Kidney (tissue), 14 donors: ENCODE results near the gene GRAMD2A. TPM values are rescaled to one million over a fixed set of nuclear protein-coding genes. Genes with fewer than 3 reads are reported as not detected.
A peak's percentile ranks its signal among the peaks of the same experiment; 100 is the strongest.

Experiments used
- DNase-seq, 5 donors: peaks; one replicate each; pipeline ENCODE4 v3.0.0-alpha.2; 2013 to 2020
- FAIRE-seq: peaks from 2 replicates; lab custom pipeline; 2012; peaks lifted over from hg19 to GRCh38; lab: Jason Lieb, UNC
- H3K27ac ChIP-seq, 2 donors: one replicate each; pipeline ENCODE4 v1.7.0; 2013; ENCODE audit warnings: low read depth in 2 of 2, low read length in 2 of 2, inconsistent platforms in 1 of 2
- H3K27me3 ChIP-seq: one replicate; pipeline ENCODE4 v1.7.1; 2013; ENCODE audit warnings: low read length, inconsistent platforms; ENCODE audit not compliant: control insufficient read depth, insufficient read depth
- H3K36me3 ChIP-seq, 3 donors: one replicate each; pipeline versions ENCODE4 v1.7.0 to v1.7.1; 2013; ENCODE audit warnings: low read length in 3 of 3, control low read depth in 1 of 3, inconsistent platforms in 1 of 3; ENCODE audit not compliant: insufficient read depth in 3 of 3, control insufficient read depth in 2 of 3
- H3K4me1 ChIP-seq, 3 donors: one replicate each; pipeline versions ENCODE4 v1.7.0 to v1.7.1; 2013; ENCODE audit warnings: low read length in 3 of 3, inconsistent platforms in 1 of 3, low read depth in 1 of 3; ENCODE audit not compliant: control insufficient read depth in 2 of 3, insufficient read depth in 2 of 3
- H3K4me3 ChIP-seq, 3 donors: one replicate each; pipeline versions ENCODE4 v1.7.0 to v1.8.1; 2013; ENCODE audit warnings: low read length in 3 of 3, control low read depth in 1 of 3, inconsistent platforms in 1 of 3
- H3K9ac ChIP-seq, 3 donors: one replicate each; pipeline versions ENCODE4 v1.7.0 to v1.7.1; 2013; ENCODE audit warnings: low read length in 3 of 3, control low read depth in 1 of 3, inconsistent platforms in 1 of 3
- H3K9me3 ChIP-seq, 3 donors: one replicate each; pipeline versions ENCODE4 v1.7.0 to v1.7.1; 2013; ENCODE audit warnings: low read length in 3 of 3, control low read depth in 1 of 3, inconsistent platforms in 1 of 3; ENCODE audit not compliant: control insufficient read depth in 2 of 3, insufficient read depth in 1 of 3
- CTCF ChIP-seq: IDR thresholded peaks from 3 replicates; pipeline ENCODE4 v1.5.1; 2012; ENCODE audit warnings: mild to moderate bottlenecking, moderate library complexity, borderline replicate concordance; ENCODE audit not compliant: insufficient read depth; ENCODE audit errors: extremely low read depth
- intact Hi-C: fragments of 100-400 bp; cut with DNase I; formaldehyde crosslinking; loops from one replicate; pipeline ENCODE4 v1.11.1; 2022
- polyA plus RNA-seq: library from polyadenylated mRNA; stranded (reverse); fragments of 350-450 nt; fragmentation: Illumina TruSeq; extraction: RNeasy Lipid Tissue Mini Kit (QIAGEN cat#74804); gene quantifications from one replicate; pipeline ENCODE4 v1.2.3, GENCODE V29; 2014; ENCODE audit warnings: low read depth, low replicate concordance; ENCODE audit not compliant: insufficient read depth
- total RNA-seq: library from RNA; stranded (reverse); fragmentation: NEBNext Ultra II Directional; extraction: Animal tissue kit (Norgen Biotek cat#: 25700); gene quantifications from one replicate; pipeline ENCODE4 v1.2.1, GENCODE V29; 2021
- donor health status: control.
- donor health status: control.
- donor health status: control.
- donor health status: control.
- donor health status: control.
- donor health status: DM: yes; HTN: yes; CAD: no.
- donor health status: Normal renal cell carcinoma (clear cell type).

GRAMD2A gene
- total and polyA plus RNA-seq, 2 donors from 2014 or later = 2.7 to 5.4 TPM

DNA sequence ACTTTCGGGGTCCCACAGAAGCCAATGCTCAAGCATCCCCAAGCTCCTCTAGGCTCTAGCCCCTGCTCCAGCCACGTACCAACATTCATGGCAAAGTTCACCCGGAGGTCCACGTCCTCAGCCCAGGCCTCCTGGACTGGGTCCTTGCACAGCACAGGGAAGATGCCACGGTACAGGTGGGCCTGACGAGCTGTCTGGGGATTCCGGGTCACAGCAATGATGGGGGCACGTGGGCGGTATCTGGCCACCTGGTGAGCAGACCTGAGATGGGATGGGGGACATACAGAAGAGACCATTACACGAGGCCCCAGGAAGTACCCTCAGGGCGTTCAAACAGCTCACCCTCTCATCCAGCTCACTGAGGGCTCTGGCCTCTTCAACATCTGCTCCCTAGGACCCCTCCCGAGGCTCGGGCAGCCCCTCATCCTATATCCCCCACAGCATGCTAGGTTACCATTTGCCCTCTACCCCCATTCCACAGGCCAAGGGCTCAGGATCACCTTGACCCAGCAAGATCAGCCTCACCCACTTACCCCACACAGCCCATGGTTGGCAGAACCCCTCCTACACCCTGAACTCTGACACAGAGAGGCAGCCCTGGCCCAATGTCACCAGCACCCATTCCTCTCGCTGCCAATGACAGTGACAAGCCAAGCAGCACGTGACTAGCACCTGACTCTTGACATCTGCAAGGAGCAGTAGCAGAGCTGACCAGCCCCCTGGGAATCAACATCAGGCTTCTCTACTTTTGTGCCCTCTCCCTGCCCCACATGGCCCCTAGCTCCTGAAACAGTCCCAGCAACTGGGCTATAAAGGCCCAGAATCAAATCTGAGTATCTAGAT, 3.0 kb upstream of the GRAMD2A start:
- DNase-seq (peak in 2 of 5 donors; percentile 45 to 66), FAIRE-seq (no peak)
- no peak for TF ChIP-seq CTCF
- Histone ChIP-seq H3K27me3 (no peaks in the 10 kb centered on the region), H3K27ac (no peak overlapping the region), H3K9ac (no peak overlapping the region), H3K36me3 (peaks cover 2 to 47% (median 31%) of the 10 kb centered on the region in 3 donors), H3K4me3 (no peak overlapping the region), H3K9me3 (no peaks in the 10 kb centered on the region), H3K4me1 (peaks cover 0 to 19% (median 0%) of the 10 kb centered on the region in 3 donors)
- intact Hi-C loops = no loop called here

DNA sequence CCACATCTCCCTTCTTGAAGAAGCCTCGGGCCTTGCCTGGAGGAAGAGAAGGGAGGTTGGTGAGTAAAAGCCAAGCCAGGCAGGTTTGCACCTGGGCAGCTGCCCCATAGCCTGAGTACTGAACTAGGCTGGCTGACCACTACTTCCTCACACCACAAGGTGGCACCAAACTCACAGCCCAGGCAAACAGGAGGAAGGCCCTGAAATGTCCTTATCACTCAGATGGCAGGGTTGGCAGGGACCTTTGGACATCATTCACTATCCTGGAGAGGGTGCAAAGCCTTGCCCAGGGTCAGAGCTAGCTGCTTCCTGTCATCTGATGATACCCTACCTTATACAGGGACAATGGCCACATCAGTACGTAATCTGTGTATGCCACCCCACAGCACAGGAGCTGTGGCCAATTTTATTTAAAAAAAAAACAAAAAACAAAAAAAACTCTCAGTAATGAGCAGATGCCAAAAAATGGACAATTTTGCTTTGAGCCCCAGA, 2.2 kb upstream of the GRAMD2A start:
- Histone ChIP-seq H3K4me1 (peaks cover 0 to 25% (median 0%) of the 10 kb centered on the region in 3 donors), H3K9ac (no peak overlapping the region), H3K36me3 (peaks cover 2 to 38% (median 29%) of the 10 kb centered on the region in 3 donors), H3K27me3 (no peaks in the 10 kb centered on the region), H3K27ac (no peak overlapping the region), H3K9me3 (no peaks in the 10 kb centered on the region), H3K4me3 (no peak overlapping the region)
- peak; percentile 80 to 87 (median 81) for DNase-seq
- intact Hi-C loops = no loop called here
- FAIRE-seq = no peak
- TF ChIP-seq CTCF = peak; percentile 94

- no peaks in the 10 kb centered on the region for H3K9me3 ChIP-seq
- intact Hi-C loops = no loop called here
- H3K36me3 ChIP-seq = peaks cover 2 to 36% (median 24%) of the 10 kb centered on the region in 3 donors
- no peak overlapping the region for H3K9ac ChIP-seq
- no peak for TF ChIP-seq CTCF
- FAIRE-seq = no peak
- H3K27ac ChIP-seq = no peak overlapping the region
- H3K27me3 ChIP-seq = no peaks in the 10 kb centered on the region
- H3K4me1 ChIP-seq = peaks cover 0 to 25% (median 0%) of the 10 kb centered on the region in 3 donors
- DNase-seq = peak in 1 of 5 donors; percentile 41
- H3K4me3 ChIP-seq = no peak overlapping the region
Measured at GRCh38 chr15:72199205-72199515, 1.6 kb upstream of the GRAMD2A start.
